Dendritic cell treated with granulocyte-macrophage colony-stimulating factor and Interleukin-4, amounts not matched to agents 40 ng/mL and 50 ng/mL, for 4 days (primary cell): ENCODE measurements around the gene PRMT9.

ENCODE experiments used
- H3K27ac Mint-ChIP-seq: one replicate; pipeline ENCODE4 v1.8.0; 2022; ENCODE audit warnings: mild to moderate bottlenecking, mixed read lengths
- H3K27me3 Mint-ChIP-seq: one replicate; pipeline ENCODE4 v1.8.0; 2022; ENCODE audit warnings: mild to moderate bottlenecking, mixed read lengths
- H3K36me3 Mint-ChIP-seq: one replicate; pipeline ENCODE4 v1.8.0; 2022; ENCODE audit warnings: low read depth, mixed read lengths
- H3K4me1 Mint-ChIP-seq: one replicate; pipeline ENCODE4 v1.8.0; 2022; ENCODE audit warnings: low read depth, mixed read lengths
- H3K4me3 Mint-ChIP-seq: one replicate; pipeline ENCODE4 v1.8.0; 2022; ENCODE audit warnings: mild to moderate bottlenecking, moderate library complexity, mixed read lengths
- H3K9me3 Mint-ChIP-seq: one replicate; pipeline ENCODE4 v1.8.0; 2022; ENCODE audit warnings: mixed read lengths
- intact Hi-C: fragments of 100-400 bp; cut with micrococcal nuclease; formaldehyde crosslinking; loops from one replicate; pipeline ENCODE4 v1.15.0; 2022

Gene PRMT9

GRCh38 chr4:147594578-147594977 lies 89.4 kb downstream of the PRMT9 start:
- H3K36me3 Mint-ChIP-seq: no peaks in the 10 kb centered on the region
- H3K27ac Mint-ChIP-seq: no peak overlapping the region
- no peak overlapping the region for H3K4me3 Mint-ChIP-seq
- H3K9me3 Mint-ChIP-seq: no peaks in the 10 kb centered on the region
- intact Hi-C loops: loop anchor here (5.0 kb wide), 2 partner anchors 77 to 432 kb away; no protein-coding TSS in a partner anchor
- no peaks in the 10 kb centered on the region for H3K4me1 Mint-ChIP-seq
- no peaks in the 10 kb centered on the region for H3K27me3 Mint-ChIP-seq

- no peak overlapping the region for H3K4me3 Mint-ChIP-seq
- H3K9me3 Mint-ChIP-seq: no peaks in the 10 kb centered on the region
- intact Hi-C loops: loop anchor here (5.0 kb wide), 2 partner anchors 77 to 432 kb away; no protein-coding TSS in a partner anchor
- H3K36me3 Mint-ChIP-seq: no peaks in the 10 kb centered on the region
- no peak overlapping the region for H3K27ac Mint-ChIP-seq
- no peaks in the 10 kb centered on the region for H3K27me3 Mint-ChIP-seq
- H3K4me1 Mint-ChIP-seq: no peaks in the 10 kb centered on the region
Measured at GRCh38 chr4:147594107-147594506, 89.9 kb downstream of the PRMT9 start.

- intact Hi-C loops: loop anchor here (5.0 kb wide), 2 partner anchors 74 to 429 kb away; no protein-coding TSS in a partner anchor
- Mint-ChIP-seq H3K4me3 (no peak overlapping the region), H3K9me3 (no peaks in the 10 kb centered on the region), H3K27me3 (no peaks in the 10 kb centered on the region), H3K4me1 (no peaks in the 10 kb centered on the region), H3K27ac (no peak overlapping the region), H3K36me3 (no peaks in the 10 kb centered on the region)
Measured at GRCh38 chr4:147591106-147591505, 92.9 kb downstream of the PRMT9 start.

GRCh38 chr4:147590249-147590920 lies 93.6 kb downstream of the PRMT9 start:
- H3K4me1 Mint-ChIP-seq: no peaks in the 10 kb centered on the region
- no peak overlapping the region for H3K27ac Mint-ChIP-seq
- H3K4me3 Mint-ChIP-seq: no peak overlapping the region
- H3K36me3 Mint-ChIP-seq: no peaks in the 10 kb centered on the region
- no peaks in the 10 kb centered on the region for H3K9me3 Mint-ChIP-seq
- H3K27me3 Mint-ChIP-seq: no peaks in the 10 kb centered on the region
- intact Hi-C loops: loop anchor here (5.0 kb wide), 2 partner anchors 73 to 428 kb away; no protein-coding TSS in a partner anchor

DNA sequence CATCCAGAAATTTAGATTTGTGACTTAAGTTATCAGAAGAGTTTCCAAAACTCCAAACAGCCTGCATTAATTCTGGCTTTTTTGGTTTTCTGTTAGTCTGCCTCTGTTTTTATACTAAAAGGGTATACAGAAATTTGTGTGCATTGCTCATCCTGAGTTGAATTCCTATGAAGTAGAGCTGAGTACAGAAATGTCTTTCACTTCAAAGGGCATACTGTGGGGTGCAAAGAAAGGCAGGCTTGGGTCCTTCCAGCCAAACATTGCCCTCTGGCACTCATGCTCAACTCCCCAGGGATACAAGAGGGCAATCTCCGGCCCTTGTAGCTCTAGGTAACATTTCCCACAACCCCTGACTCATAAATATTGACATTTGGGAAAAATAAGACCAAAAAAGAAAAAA lies 94.4 kb downstream of the PRMT9 start:
- no peaks in the 10 kb centered on the region for H3K4me1 Mint-ChIP-seq
- H3K36me3 Mint-ChIP-seq: no peaks in the 10 kb centered on the region
- intact Hi-C loops: no loop called here
- H3K4me3 Mint-ChIP-seq: no peak overlapping the region
- H3K27ac Mint-ChIP-seq: no peak overlapping the region
- H3K9me3 Mint-ChIP-seq: no peaks in the 10 kb centered on the region
- H3K27me3 Mint-ChIP-seq: peaks cover 2% of the 10 kb centered on the region
